Measurements from ENCODE around the gene SLC6A5. TPM values are rescaled to one million over a fixed set of nuclear protein-coding genes. Genes with fewer than 3 reads are reported as not detected.

SLC6A5 gene
- polyA plus RNA-seq, 1 of the 3 experiments (the other 2 are of a cell fraction): not detected

DNA sequence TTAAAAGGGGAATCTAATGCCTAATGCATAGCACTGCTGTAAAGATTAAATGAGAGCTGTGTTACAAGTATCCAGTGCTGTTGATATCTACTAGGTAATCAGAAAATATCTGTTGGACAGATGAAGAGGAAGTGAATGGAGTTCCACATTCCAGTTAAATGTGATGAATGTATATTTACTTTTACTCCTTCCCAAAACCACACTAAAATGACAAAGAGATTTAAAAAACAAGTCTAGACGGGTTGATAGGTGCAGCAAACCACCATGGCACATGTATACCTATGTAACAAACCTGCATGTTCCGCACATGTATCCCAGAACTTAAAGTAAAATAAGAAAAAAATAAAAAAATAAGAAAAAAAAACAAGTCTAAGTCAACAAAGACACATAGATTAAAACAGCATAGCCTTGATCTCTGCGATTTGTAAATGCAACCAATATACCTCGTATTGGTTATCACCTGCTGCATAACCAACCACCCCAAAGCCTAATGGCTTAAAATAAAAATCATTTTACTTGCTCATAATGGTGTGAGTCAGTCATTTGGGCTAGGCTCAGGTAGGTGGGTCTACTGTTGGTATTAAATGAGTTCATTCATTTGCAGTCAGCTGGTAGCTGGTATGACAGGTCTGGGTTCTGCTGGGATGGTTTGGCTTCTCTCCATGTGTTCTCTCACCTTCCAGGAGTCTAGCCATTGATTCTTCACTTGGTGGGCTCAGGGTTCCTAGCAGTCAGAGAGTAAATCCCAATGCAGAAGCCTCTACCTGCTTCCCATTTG, 39.7 kb upstream of the SLC6A5 start:
- peaks cover 0 to 2% of the 10 kb centered on the region in 2 experiments; a peak in 1 of 4 replicates for H3K4me1 ChIP-seq (ENCODE audit: control insufficient read depth in 1 of 2, insufficient read depth in 2 of 2, low read depth in 1 of 2, low read length in 1 of 2)
- no peaks in the 10 kb centered on the region for H3K9me3 ChIP-seq
- DNase-seq: no peak
- no peaks in the 10 kb centered on the region for H3K27me3 ChIP-seq (ENCODE audit: insufficient read depth)
- no peaks in the 10 kb centered on the region for H3K79me2 ChIP-seq (ENCODE audit: insufficient read depth)
- no peaks in the 10 kb centered on the region for H4K20me1 ChIP-seq (ENCODE audit: insufficient read depth)
- H3K27ac ChIP-seq (ENCODE audit: low read depth in 2 of 2, low read length in 1 of 2): no peak overlapping the region
- H3K9me2 ChIP-seq: no peaks in the 10 kb centered on the region
- H3K9ac ChIP-seq: no peak overlapping the region
- no peak overlapping the region for H3K4me2 ChIP-seq
- no peaks in the 10 kb centered on the region for H3K36me3 ChIP-seq (replicated peaks in 1 of 2; ENCODE audit: control insufficient read depth in 1 of 2, insufficient read depth in 2 of 2, low read length in 1 of 2)
- no peak overlapping the region for H2AFZ ChIP-seq (ENCODE audit: low read depth)
- CTCF ChIA-PET: no interaction called here
- POLR2A ChIA-PET: no interaction called here
- 28% methylated on average over 4 of the region's 4 CpGs for WGBS (ENCODE audit: low lambda C conversion rate)
- TF ChIP-seq CHD2 (IDR thresholded peaks at IDR 0.05; ENCODE audit: low read length, partially characterized antibody) (no peak), TCF12 (IDR thresholded peaks at IDR 0.05) (no peak), RXRA (IDR thresholded peaks at IDR 0.05; ENCODE audit: borderline replicate concordance, low read depth) (no peak), GABPA (IDR thresholded peaks at IDR 0.05; ENCODE audit: low read depth) (no peak), MXI1 (IDR thresholded peaks at IDR 0.05; ENCODE audit: low read depth, low read length) (no peak), SIN3A (IDR thresholded peaks at IDR 0.05; ENCODE audit: borderline replicate concordance, low read depth, low read length) (no peak), ELF1 (IDR thresholded peaks at IDR 0.05) (no peak), NRF1 (IDR thresholded peaks at IDR 0.05; ENCODE audit: low read depth, low read length) (no peak), FOSL2 (IDR thresholded peaks at IDR 0.05; ENCODE audit: borderline replicate concordance, low read depth) (no peak), RFX5 (IDR thresholded peaks at IDR 0.05; ENCODE audit: low read length) (no peak), YY1 (IDR thresholded peaks at IDR 0.05; ENCODE audit: low read depth) (no peak), FOXM1 (IDR thresholded peaks at IDR 0.05; ENCODE audit: low read depth) (no peak), GATA2 (CRISPR knock-in tag; IDR thresholded peaks at IDR 0.05) (no peak), JUND (IDR thresholded peaks at IDR 0.05) (no peak), POLR2AphosphoS5 (IDR thresholded peaks at IDR 0.05; ENCODE audit: low read depth, low read length) (no peak)
- TF ChIP-seq, protein P1, sequence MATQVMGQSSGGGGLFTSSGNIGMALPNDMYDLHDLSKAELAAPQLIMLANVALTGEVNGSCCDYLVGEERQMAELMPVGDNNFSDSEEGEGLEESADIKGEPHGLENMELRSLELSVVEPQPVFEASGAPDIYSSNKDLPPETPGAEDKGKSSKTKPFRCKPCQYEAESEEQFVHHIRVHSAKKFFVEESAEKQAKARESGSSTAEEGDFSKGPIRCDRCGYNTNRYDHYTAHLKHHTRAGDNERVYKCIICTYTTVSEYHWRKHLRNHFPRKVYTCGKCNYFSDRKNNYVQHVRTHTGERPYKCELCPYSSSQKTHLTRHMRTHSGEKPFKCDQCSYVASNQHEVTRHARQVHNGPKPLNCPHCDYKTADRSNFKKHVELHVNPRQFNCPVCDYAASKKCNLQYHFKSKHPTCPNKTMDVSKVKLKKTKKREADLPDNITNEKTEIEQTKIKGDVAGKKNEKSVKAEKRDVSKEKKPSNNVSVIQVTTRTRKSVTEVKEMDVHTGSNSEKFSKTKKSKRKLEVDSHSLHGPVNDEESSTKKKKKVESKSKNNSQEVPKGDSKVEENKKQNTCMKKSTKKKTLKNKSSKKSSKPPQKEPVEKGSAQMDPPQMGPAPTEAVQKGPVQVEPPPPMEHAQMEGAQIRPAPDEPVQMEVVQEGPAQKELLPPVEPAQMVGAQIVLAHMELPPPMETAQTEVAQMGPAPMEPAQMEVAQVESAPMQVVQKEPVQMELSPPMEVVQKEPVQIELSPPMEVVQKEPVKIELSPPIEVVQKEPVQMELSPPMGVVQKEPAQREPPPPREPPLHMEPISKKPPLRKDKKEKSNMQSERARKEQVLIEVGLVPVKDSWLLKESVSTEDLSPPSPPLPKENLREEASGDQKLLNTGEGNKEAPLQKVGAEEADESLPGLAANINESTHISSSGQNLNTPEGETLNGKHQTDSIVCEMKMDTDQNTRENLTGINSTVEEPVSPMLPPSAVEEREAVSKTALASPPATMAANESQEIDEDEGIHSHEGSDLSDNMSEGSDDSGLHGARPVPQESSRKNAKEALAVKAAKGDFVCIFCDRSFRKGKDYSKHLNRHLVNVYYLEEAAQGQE (IDR thresholded peaks at IDR 0.05; ENCODE audit: low read depth, low read length): no peak
- TF ChIP-seq, protein P2, sequence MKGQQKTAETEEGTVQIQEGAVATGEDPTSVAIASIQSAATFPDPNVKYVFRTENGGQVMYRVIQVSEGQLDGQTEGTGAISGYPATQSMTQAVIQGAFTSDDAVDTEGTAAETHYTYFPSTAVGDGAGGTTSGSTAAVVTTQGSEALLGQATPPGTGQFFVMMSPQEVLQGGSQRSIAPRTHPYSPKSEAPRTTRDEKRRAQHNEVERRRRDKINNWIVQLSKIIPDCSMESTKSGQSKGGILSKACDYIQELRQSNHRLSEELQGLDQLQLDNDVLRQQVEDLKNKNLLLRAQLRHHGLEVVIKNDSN (IDR thresholded peaks at IDR 0.05; ENCODE audit: borderline replicate concordance, low read depth): no peak
- TF ChIP-seq, protein P3, sequence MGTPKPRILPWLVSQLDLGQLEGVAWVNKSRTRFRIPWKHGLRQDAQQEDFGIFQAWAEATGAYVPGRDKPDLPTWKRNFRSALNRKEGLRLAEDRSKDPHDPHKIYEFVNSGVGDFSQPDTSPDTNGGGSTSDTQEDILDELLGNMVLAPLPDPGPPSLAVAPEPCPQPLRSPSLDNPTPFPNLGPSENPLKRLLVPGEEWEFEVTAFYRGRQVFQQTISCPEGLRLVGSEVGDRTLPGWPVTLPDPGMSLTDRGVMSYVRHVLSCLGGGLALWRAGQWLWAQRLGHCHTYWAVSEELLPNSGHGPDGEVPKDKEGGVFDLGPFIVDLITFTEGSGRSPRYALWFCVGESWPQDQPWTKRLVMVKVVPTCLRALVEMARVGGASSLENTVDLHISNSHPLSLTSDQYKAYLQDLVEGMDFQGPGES (IDR thresholded peaks at IDR 0.05; ENCODE audit: low read depth, low read length): no peak
- TF ChIP-seq, protein P4, sequence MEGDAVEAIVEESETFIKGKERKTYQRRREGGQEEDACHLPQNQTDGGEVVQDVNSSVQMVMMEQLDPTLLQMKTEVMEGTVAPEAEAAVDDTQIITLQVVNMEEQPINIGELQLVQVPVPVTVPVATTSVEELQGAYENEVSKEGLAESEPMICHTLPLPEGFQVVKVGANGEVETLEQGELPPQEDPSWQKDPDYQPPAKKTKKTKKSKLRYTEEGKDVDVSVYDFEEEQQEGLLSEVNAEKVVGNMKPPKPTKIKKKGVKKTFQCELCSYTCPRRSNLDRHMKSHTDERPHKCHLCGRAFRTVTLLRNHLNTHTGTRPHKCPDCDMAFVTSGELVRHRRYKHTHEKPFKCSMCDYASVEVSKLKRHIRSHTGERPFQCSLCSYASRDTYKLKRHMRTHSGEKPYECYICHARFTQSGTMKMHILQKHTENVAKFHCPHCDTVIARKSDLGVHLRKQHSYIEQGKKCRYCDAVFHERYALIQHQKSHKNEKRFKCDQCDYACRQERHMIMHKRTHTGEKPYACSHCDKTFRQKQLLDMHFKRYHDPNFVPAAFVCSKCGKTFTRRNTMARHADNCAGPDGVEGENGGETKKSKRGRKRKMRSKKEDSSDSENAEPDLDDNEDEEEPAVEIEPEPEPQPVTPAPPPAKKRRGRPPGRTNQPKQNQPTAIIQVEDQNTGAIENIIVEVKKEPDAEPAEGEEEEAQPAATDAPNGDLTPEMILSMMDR (IDR thresholded peaks at IDR 0.05): no peak
- H3K4me3 ChIP-seq (ENCODE audit: low read depth in 2 of 2, low read length in 1 of 2): no peak overlapping the region
- no peaks in the 10 kb centered on the region for H3F3A ChIP-seq (replicated peaks; ENCODE audit: insufficient read depth)

Data from SK-N-SH (cell line).